ENCODE results near the gene RETREG3. TPM values are rescaled to one million over a fixed set of nuclear protein-coding genes. Genes with fewer than 3 reads are reported as not detected.

The RETREG3 gene
- total and polyA plus RNA-seq, 2 of the 4 experiments (the other 2 are of a cell fraction): 18.1 to 44.1 TPM

GRCh38 chr17:42651392-42651791 lies 42.2 kb upstream of the RETREG3 start:
- Histone ChIP-seq H3K79me1 (ENCODE audit: low read depth in 1 of 2, low read length in 2 of 2) (no peaks in the 10 kb centered on the region), H4K5ac (ENCODE audit: low read depth, low read length) (no peak overlapping the region), H3K9ac (ENCODE audit: low read depth, low read length) (no peak overlapping the region), H3K9me3 (ENCODE audit: control insufficient read depth, insufficient read depth, low read length) (no peaks in the 10 kb centered on the region), H4K20me1 (ENCODE audit: insufficient read depth, low read length) (no peaks in the 10 kb centered on the region), H3K4me2 (ENCODE audit: low read depth, low read length) (no peak overlapping the region), H4K91ac (ENCODE audit: insufficient read depth, low read depth, low read length) (no peak overlapping the region), H3K14ac (replicated peaks; ENCODE audit: low read depth, low read length) (no peak overlapping the region), H2BK5ac (ENCODE audit: low read depth, low read length, poor library complexity, severe bottlenecking) (no peak overlapping the region), H3K27me3 (ENCODE audit: control insufficient read depth, insufficient read depth, low read length) (peaks cover 25% of the 10 kb centered on the region), H3K4ac (ENCODE audit: low read depth, low read length) (no peak overlapping the region), H3K27ac (ENCODE audit: insufficient read depth, low read length) (no peak overlapping the region), H2AFZ (replicated peaks; ENCODE audit: low read length, poor library complexity) (no peak overlapping the region), H4K8ac (ENCODE audit: low read depth in 2 of 2, low read length in 2 of 2) (no peak overlapping the region), H3K23ac (ENCODE audit: low read depth, low read length) (no peak overlapping the region), H3K36me3 (ENCODE audit: control insufficient read depth, insufficient read depth, low read length) (no peaks in the 10 kb centered on the region), H3K9me1 (ENCODE audit: insufficient read depth, low read length) (no peaks in the 10 kb centered on the region), H3K18ac (ENCODE audit: low read depth, low read length) (no peak overlapping the region), H2BK15ac (ENCODE audit: low read depth, low read length) (no peak overlapping the region), H3K56ac (ENCODE audit: extremely low read depth, insufficient read depth, low read length) (no peak overlapping the region), H3K4me1 (ENCODE audit: control insufficient read depth, insufficient read depth, low read length) (peaks cover 3% of the 10 kb centered on the region; the same call in 1 of the 2 replicates), H2BK20ac (ENCODE audit: low read depth, low read length) (no peak overlapping the region), H2AK5ac (ENCODE audit: low read depth, low read length) (no peak overlapping the region), H2BK120ac (ENCODE audit: low read depth, low read length) (no peak overlapping the region), H2AK9ac (replicated peaks; ENCODE audit: low read depth, low read length, poor library complexity) (no peak overlapping the region), H3K4me3 (ENCODE audit: insufficient read depth, low read depth, low read length) (no peak overlapping the region)
- BruUV-seq (replicated peaks): no TSS peak
- dilution Hi-C loops (cut with HindIII; ENCODE audit: low sequenced_read_pairs, unreplicated experiment): no loop called here
- CTCF ChIA-PET: no interaction called here
- TF ChIP-seq SMC3 (IDR thresholded peaks at IDR 0.05; ENCODE audit: low read depth, low read length) (no peak), RFX5 (IDR thresholded peaks at IDR 0.05; ENCODE audit: low read depth, low read length) (no peak), MXI1 (IDR thresholded peaks at IDR 0.05; ENCODE audit: borderline replicate concordance, low read depth, low read length) (no peak), ELK1 (IDR thresholded peaks at IDR 0.05; ENCODE audit: borderline replicate concordance, low read depth, low read length) (no peak), CHD1 (IDR thresholded peaks at IDR 0.05; ENCODE audit: low read depth, low read length) (no peak), CEBPB (IDR thresholded peaks at IDR 0.05; ENCODE audit: low read depth, low read length) (no peak), BHLHE40 (IDR thresholded peaks at IDR 0.05; ENCODE audit: low read depth, low read length) (no peak), MAFK (IDR thresholded peaks at IDR 0.05; ENCODE audit: low read depth, low read length) (no peak), CTCF (conservative IDR thresholded peaks at IDR 0.05; ENCODE audit: low read depth, low read length) (no peak), MAZ (IDR thresholded peaks at IDR 0.05; ENCODE audit: borderline replicate concordance, low read depth, low read length) (no peak), NFE2L2 (IDR thresholded peaks at IDR 0.05; ENCODE audit: low read depth, low read length) (no peak)
- TF ChIP-seq, protein P1, sequence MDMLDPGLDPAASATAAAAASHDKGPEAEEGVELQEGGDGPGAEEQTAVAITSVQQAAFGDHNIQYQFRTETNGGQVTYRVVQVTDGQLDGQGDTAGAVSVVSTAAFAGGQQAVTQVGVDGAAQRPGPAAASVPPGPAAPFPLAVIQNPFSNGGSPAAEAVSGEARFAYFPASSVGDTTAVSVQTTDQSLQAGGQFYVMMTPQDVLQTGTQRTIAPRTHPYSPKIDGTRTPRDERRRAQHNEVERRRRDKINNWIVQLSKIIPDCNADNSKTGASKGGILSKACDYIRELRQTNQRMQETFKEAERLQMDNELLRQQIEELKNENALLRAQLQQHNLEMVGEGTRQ (IDR thresholded peaks at IDR 0.05; ENCODE audit: low read depth, low read length): no peak
- ATAC-seq (ENCODE audit: low read depth): no peak
- WGBS, 2 experiments (ENCODE audit: extremely low coverage in 2 of 2, insufficient read length in 1 of 2): no CpG with 5 or more reads among the region's 4 CpGs
- POLR2A ChIA-PET (ENCODE audit: unreplicated experiment): interaction anchor here (0.7 kb wide), 1 partner anchor 131 kb away, joined by 4 read pairs; no protein-coding TSS in a partner anchor
- intact Hi-C loops (cut with micrococcal nuclease): no loop called here
- in situ Hi-C loops (cut with MboI; ENCODE audit: low sequenced_read_pairs): no loop called here
- DNase-seq: no peak

All from IMR-90 (cell line).